ENCODE data around the gene MYO7B.

Gene MYO7B

DNA sequence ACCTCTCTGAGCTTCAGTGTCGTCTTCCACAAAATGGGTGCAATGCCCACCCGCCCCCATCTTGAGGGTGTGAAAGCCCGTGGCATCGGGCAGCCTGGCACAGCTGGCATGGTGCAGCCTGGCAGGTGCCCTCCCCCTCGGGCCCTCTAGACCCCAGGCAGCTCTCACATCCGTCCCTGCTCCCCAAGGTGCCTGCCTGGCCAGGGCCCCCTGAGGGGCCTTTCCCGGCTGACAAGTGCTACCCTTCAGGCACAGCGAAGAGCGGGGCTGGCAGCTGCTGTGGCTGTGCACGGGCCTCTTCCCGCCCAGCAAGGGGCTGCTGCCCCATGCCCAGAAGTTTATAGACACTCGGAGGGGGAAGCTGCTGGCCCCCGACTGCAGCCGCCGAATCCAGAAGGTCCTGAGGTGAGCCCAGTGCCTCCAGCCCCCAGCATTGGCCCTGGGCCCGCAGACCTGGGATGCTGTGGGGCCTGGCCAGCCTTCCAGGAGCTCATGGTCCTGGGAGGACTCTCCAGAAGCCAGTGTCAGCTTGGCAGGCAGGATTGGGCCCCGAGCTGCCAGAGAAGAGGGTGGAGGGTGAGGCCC, 96.6 kb downstream of the MYO7B start:
- Histone ChIP-seq H3K27ac (replicated peaks) (no peak overlapping the region), H3K4me3 (replicated peaks; ENCODE audit: insufficient read depth, low read length) (no peak overlapping the region), H3K27me3 (ENCODE audit: insufficient read depth, poor library complexity, severe bottlenecking) (no peaks in the 10 kb centered on the region)
- TF ChIP-seq GABPA (IDR thresholded peaks at IDR 0.05; ENCODE audit: low read depth) (no peak), POLR2AphosphoS5 (IDR thresholded peaks at IDR 0.05; ENCODE audit: low read depth) (no peak), SPI1 (IDR thresholded peaks at IDR 0.05; ENCODE audit: borderline replicate concordance, low read depth) (no peak), REST (IDR thresholded peaks at IDR 0.05; ENCODE audit: insufficient replicate concordance, low read depth) (no peak)
- TF ChIP-seq, protein P1, sequence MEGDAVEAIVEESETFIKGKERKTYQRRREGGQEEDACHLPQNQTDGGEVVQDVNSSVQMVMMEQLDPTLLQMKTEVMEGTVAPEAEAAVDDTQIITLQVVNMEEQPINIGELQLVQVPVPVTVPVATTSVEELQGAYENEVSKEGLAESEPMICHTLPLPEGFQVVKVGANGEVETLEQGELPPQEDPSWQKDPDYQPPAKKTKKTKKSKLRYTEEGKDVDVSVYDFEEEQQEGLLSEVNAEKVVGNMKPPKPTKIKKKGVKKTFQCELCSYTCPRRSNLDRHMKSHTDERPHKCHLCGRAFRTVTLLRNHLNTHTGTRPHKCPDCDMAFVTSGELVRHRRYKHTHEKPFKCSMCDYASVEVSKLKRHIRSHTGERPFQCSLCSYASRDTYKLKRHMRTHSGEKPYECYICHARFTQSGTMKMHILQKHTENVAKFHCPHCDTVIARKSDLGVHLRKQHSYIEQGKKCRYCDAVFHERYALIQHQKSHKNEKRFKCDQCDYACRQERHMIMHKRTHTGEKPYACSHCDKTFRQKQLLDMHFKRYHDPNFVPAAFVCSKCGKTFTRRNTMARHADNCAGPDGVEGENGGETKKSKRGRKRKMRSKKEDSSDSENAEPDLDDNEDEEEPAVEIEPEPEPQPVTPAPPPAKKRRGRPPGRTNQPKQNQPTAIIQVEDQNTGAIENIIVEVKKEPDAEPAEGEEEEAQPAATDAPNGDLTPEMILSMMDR (IDR thresholded peaks at IDR 0.05; ENCODE audit: insufficient read depth, low read length), result no peak
- DNase-seq (ENCODE audit: low read depth in 1 of 2, low spot score in 1 of 2), result no peak

- DNase-seq (ENCODE audit: low read depth in 1 of 2, low spot score in 1 of 2), result peak; percentile 29 to 58
- peak; percentile 95 for TF ChIP-seq POLR2AphosphoS5 (IDR thresholded peaks at IDR 0.05; ENCODE audit: low read depth)
- TF ChIP-seq, protein P1 (IDR thresholded peaks at IDR 0.05; ENCODE audit: insufficient read depth, low read length), result no peak
- peak overlapping the region; percentile 47 for H3K27ac ChIP-seq (replicated peaks)
- H3K27me3 ChIP-seq (ENCODE audit: insufficient read depth, poor library complexity, severe bottlenecking), result no peaks in the 10 kb centered on the region
- no peak overlapping the region for H3K4me3 ChIP-seq (replicated peaks; ENCODE audit: insufficient read depth, low read length)
Measured at GRCh38 chr2:127632592-127633489, 97.4 kb downstream of the MYO7B start.

GRCh38 chr2:127633556-127634065, 98.1 kb downstream of the MYO7B start:
- H3K27ac ChIP-seq (replicated peaks), result peak overlapping the region; percentile 47
- H3K27me3 ChIP-seq (ENCODE audit: insufficient read depth, poor library complexity, severe bottlenecking), result no peaks in the 10 kb centered on the region
- TF ChIP-seq SPI1 (IDR thresholded peaks at IDR 0.05; ENCODE audit: borderline replicate concordance, low read depth), result no peak
- TF ChIP-seq, protein P1 (IDR thresholded peaks at IDR 0.05; ENCODE audit: insufficient read depth, low read length), result no peak
- no peak for TF ChIP-seq GABPA (IDR thresholded peaks at IDR 0.05; ENCODE audit: low read depth)
- no peak for TF ChIP-seq REST (IDR thresholded peaks at IDR 0.05; ENCODE audit: insufficient replicate concordance, low read depth)
- no peak for TF ChIP-seq POLR2AphosphoS5 (IDR thresholded peaks at IDR 0.05; ENCODE audit: low read depth)
- no peak overlapping the region for H3K4me3 ChIP-seq (replicated peaks; ENCODE audit: insufficient read depth, low read length)
- DNase-seq (ENCODE audit: low read depth in 1 of 2, low spot score in 1 of 2), result peak in 1 of 2 experiments; percentile 21
